Nephron (organoid): ENCODE data around the gene ADGRF1.

Source experiments
- H3K27ac Mint-ChIP-seq, 3 experiments: 2 replicates each; pipeline ENCODE4 v1.8.0; 2020; ENCODE audit warnings: mixed read lengths in 3 of 3, mild to moderate bottlenecking in 2 of 3, moderate library complexity in 1 of 3
- H3K27me3 Mint-ChIP-seq: 2 replicates; pipeline ENCODE4 v1.8.0; 2021; ENCODE audit warnings: low read depth, mild to moderate bottlenecking, moderate library complexity, mixed read lengths
- H3K36me3 Mint-ChIP-seq: 2 replicates; pipeline ENCODE4 v1.8.0; 2020; ENCODE audit warnings: low read depth, mixed read lengths
- H3K4me1 Mint-ChIP-seq: 2 replicates; pipeline ENCODE4 v1.8.0; 2020; ENCODE audit warnings: mixed read lengths
- H3K4me3 Mint-ChIP-seq, 3 experiments: 2 replicates each; pipeline ENCODE4 v1.8.0; 2020; ENCODE audit warnings: mild to moderate bottlenecking in 3 of 3, mixed read lengths in 3 of 3, moderate library complexity in 2 of 3
- H3K9me3 Mint-ChIP-seq: 2 replicates; pipeline ENCODE4 v1.8.0; 2020; ENCODE audit warnings: mixed read lengths
- TF ChIP-seq, protein P1 (sequence below), 3 experiments: fragments of 200-600 bp; sonication (generic); IDR thresholded peaks; one replicate each; pipeline ENCODE4 v1.5.0; 2021; ENCODE audit warnings: antibody characterized with exemption in 3 of 3; ENCODE audit not compliant: unreplicated experiment in 3 of 3

Gene ADGRF1

DNA sequence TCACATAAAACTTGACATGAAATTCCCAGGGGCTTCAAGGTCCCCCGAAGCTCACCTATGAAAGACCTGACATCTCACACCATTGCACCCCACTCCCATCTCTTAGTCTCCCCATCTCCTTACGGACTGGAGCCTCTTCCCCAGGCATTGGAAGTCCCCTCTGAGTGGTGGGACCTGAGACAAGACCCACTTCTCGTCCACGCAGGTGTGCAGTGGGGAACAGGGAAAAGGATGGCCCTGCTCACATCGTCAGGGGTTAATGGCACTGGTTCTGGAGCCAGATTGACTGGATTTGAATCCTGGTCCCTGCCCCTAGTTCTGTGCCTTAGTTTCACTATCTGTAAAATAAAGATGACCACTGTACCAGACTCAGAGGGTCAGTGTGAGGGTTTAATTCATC lies 15.5 kb downstream of the ADGRF1 start:
- H3K36me3 Mint-ChIP-seq, result no peaks in the 10 kb centered on the region
- H3K9me3 Mint-ChIP-seq, result no peaks in the 10 kb centered on the region
- H3K27ac Mint-ChIP-seq, result no peak overlapping the region
- H3K4me3 Mint-ChIP-seq, result no peak overlapping the region
- TF ChIP-seq, protein P1, sequence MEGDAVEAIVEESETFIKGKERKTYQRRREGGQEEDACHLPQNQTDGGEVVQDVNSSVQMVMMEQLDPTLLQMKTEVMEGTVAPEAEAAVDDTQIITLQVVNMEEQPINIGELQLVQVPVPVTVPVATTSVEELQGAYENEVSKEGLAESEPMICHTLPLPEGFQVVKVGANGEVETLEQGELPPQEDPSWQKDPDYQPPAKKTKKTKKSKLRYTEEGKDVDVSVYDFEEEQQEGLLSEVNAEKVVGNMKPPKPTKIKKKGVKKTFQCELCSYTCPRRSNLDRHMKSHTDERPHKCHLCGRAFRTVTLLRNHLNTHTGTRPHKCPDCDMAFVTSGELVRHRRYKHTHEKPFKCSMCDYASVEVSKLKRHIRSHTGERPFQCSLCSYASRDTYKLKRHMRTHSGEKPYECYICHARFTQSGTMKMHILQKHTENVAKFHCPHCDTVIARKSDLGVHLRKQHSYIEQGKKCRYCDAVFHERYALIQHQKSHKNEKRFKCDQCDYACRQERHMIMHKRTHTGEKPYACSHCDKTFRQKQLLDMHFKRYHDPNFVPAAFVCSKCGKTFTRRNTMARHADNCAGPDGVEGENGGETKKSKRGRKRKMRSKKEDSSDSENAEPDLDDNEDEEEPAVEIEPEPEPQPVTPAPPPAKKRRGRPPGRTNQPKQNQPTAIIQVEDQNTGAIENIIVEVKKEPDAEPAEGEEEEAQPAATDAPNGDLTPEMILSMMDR (IDR thresholded peaks at IDR 0.05; ENCODE audit: unreplicated experiment in 3 of 3), result no peak
- H3K27me3 Mint-ChIP-seq, result peaks cover 3% of the 10 kb centered on the region
- H3K4me1 Mint-ChIP-seq, result peaks cover 4% of the 10 kb centered on the region

DNA sequence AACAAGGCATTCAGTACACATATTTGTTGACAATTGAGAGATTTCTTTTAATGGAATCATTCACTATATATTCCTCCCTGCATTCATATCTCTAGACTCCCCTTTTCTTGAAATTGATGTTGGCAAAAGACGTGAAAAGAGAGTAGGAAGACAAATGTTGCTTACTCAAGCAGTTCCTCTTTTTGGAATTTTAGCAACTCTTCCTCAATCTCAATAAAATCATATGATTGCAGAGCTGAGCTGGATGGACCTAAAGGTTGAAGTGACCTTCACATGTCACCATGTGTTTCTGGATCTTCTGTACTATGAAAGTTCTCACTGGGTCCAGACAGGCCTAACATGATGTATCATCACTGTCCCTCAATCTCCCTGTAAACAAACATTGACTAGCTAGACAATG lies 18.6 kb downstream of the ADGRF1 start:
- Mint-ChIP-seq H3K9me3 (no peaks in the 10 kb centered on the region), H3K27me3 (peaks cover 3% of the 10 kb centered on the region), H3K27ac (no peak overlapping the region), H3K4me3 (no peak overlapping the region), H3K36me3 (no peaks in the 10 kb centered on the region), H3K4me1 (no peaks in the 10 kb centered on the region)
- TF ChIP-seq, protein P1 (IDR thresholded peaks at IDR 0.05; ENCODE audit: unreplicated experiment in 3 of 3), result no peak

DNA sequence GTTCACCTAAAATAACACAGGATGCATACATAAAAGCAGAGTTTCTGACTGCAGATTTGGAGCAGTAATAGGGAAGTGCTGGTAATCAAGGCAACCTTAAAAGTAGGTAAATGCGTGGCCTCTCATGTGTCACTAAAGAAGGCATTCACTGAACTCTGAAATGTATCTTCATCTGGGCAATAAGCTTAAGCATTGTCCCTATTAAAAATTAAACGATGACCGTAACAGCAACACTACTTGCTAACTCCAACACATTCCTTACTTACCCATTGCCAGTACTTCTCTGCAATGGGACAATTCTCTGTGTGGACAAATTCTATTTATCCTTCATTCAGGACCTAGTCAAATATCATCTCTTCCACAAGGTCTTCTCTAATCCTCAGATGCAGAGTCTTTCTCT lies 19.9 kb downstream of the ADGRF1 start:
- Mint-ChIP-seq H3K36me3 (no peaks in the 10 kb centered on the region), H3K27ac (no peak overlapping the region), H3K9me3 (no peaks in the 10 kb centered on the region), H3K27me3 (peaks cover 8% of the 10 kb centered on the region), H3K4me1 (no peaks in the 10 kb centered on the region), H3K4me3 (no peak overlapping the region)
- TF ChIP-seq, protein P1 (IDR thresholded peaks at IDR 0.05; ENCODE audit: unreplicated experiment in 3 of 3), result no peak

DNA sequence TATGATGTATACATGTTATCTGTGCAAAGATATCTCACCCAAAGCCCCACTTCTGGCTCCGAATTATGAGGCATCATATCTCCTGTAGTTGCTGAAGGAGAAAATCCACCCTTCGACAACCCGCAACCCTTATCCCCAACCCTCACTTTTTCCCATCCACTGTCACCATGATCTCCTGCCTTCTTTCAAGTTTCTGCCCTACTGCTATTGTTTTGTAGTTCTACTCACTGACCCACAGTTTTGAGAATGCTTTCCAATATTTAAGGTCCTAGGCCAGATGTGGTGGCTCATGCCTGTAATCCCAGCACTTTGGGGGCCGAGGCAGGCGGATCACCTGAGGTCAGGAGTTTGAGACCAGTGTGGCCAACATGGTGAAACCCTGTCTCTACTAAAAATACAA lies 22.2 kb downstream of the ADGRF1 start:
- no peaks in the 10 kb centered on the region for H3K9me3 Mint-ChIP-seq
- H3K27ac Mint-ChIP-seq, result no peak overlapping the region
- peaks cover 7% of the 10 kb centered on the region for H3K4me1 Mint-ChIP-seq
- TF ChIP-seq, protein P1 (IDR thresholded peaks at IDR 0.05; ENCODE audit: unreplicated experiment in 3 of 3), result no peak
- H3K4me3 Mint-ChIP-seq, result no peak overlapping the region
- H3K36me3 Mint-ChIP-seq, result no peaks in the 10 kb centered on the region
- H3K27me3 Mint-ChIP-seq, result peaks cover 5% of the 10 kb centered on the region

DNA sequence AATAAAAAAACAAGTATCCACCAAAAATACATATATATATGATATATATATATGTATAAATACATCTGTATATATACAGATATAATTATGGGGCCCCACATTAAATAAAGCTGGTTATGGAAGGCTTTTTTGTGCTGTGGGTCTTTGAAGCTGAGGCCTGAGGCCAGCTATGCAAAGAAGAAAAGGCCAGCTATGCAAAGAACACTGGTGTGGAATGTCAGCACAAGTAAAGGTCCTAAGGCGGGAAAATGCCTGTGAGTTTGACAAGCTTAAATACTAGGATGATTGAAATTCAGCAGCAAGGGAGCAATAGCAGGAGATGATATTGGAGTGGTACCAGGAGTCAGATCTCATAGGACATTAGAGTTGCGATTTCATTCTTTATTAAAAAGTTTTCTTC lies 25.2 kb downstream of the ADGRF1 start:
- Mint-ChIP-seq H3K36me3 (no peaks in the 10 kb centered on the region), H3K27me3 (peaks cover 5% of the 10 kb centered on the region), H3K9me3 (no peaks in the 10 kb centered on the region), H3K27ac (no peak overlapping the region), H3K4me1 (peaks cover 7% of the 10 kb centered on the region), H3K4me3 (no peak overlapping the region)
- TF ChIP-seq, protein P1 (IDR thresholded peaks at IDR 0.05; ENCODE audit: unreplicated experiment in 3 of 3), result no peak

DNA sequence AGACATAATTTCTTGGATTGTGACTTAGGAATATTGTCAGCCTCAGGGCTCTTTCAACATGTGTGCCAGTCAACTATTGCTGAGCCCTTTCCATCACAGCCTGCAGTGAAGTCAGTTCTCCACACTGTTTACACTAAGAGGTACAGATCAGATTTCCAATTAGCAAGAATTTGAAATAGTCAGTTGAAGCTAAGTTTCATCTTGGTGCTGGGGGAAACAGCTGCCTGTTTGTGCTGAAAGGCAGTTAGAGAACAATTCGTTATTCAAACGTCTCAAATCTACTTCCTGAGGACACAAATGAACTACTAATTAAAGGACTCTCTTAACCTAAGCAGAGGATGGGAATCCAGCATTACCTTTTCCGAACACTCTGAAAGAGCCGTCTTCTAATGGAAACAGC lies 25.9 kb downstream of the ADGRF1 start:
- peaks cover 5% of the 10 kb centered on the region for H3K27me3 Mint-ChIP-seq
- H3K4me1 Mint-ChIP-seq, result peaks cover 7% of the 10 kb centered on the region
- no peaks in the 10 kb centered on the region for H3K36me3 Mint-ChIP-seq
- H3K4me3 Mint-ChIP-seq, result no peak overlapping the region
- peak overlapping the region in 1 of 3 experiments; percentile 42 for H3K27ac Mint-ChIP-seq
- TF ChIP-seq, protein P1 (IDR thresholded peaks at IDR 0.05; ENCODE audit: unreplicated experiment in 3 of 3), result no peak
- H3K9me3 Mint-ChIP-seq, result no peaks in the 10 kb centered on the region
